GM23338 (cell line): ENCODE data around the gene ERVK3-1.

Source experiments
- CTCF ChIP-seq, 2 experiments: fragments of 200-600 bp in 1 of 2; sonication (generic) in 1 of 2; conservative IDR thresholded peaks; 2 replicates each; pipeline versions ENCODE4 v1.5.1 to v1.6.1; 2016 to 2017; ENCODE audit warnings: antibody characterized with exemption in 2 of 2, low read depth in 2 of 2, mild to moderate bottlenecking in 2 of 2, moderate library complexity in 1 of 2
- EZH2 ChIP-seq: fragments of 200-600 bp; sonication (generic); IDR thresholded peaks from one replicate; pipeline ENCODE4 v1.8.0; 2017; ENCODE audit warnings: antibody characterized with exemption, mild to moderate bottlenecking, low read depth; ENCODE audit not compliant: unreplicated experiment
- EZH2phosphoT487 ChIP-seq: fragments of 200-600 bp; sonication (generic); IDR thresholded peaks from one replicate; pipeline ENCODE4 v1.8.1; 2018; ENCODE audit warnings: antibody characterized with exemption; ENCODE audit not compliant: unreplicated experiment
- POLR2AphosphoS5 ChIP-seq: IDR thresholded peaks from 2 replicates; pipeline ENCODE4 v1.6.1; 2016; ENCODE audit warnings: antibody characterized with exemption, low read depth

GRCh38 chr19:58304748-58305064, 471 bp upstream of the ERVK3-1 start:
- TF ChIP-seq CTCF (conservative IDR thresholded peaks at IDR 0.05; ENCODE audit: low read depth in 2 of 2) (no peak), EZH2 (no peak), POLR2AphosphoS5 (no peak), EZH2phosphoT487 (no peak)
